GM19324 (cell line): ENCODE measurements around the gene MYO5B.

Experiments used
- ATAC-seq: cut with Tn5 transposase; IDR thresholded peaks from one replicate; pipeline ENCODE4 v1.9.1; 2021; ENCODE audit warnings: mild to moderate bottlenecking, moderate library complexity; ENCODE audit not compliant: unreplicated experiment, low FRiP score

The MYO5B gene

GRCh38 chr18:50155406-50155805 is 39.5 kb downstream of the MYO5B start:
- ATAC-seq: no peak

GRCh38 chr18:50154420-50154819 is 40.5 kb downstream of the MYO5B start:
- no peak for ATAC-seq

GRCh38 chr18:50152900-50153299 is 42.0 kb downstream of the MYO5B start:
- ATAC-seq: no peak

GRCh38 chr18:50151926-50152325 is 43.0 kb downstream of the MYO5B start:
- ATAC-seq: no peak

GRCh38 chr18:50144540-50144939 is 50.4 kb downstream of the MYO5B start:
- no peak for ATAC-seq

- ATAC-seq: no peak
Measured at GRCh38 chr18:50143886-50144285, 51.1 kb downstream of the MYO5B start.

- ATAC-seq: no peak
Measured at GRCh38 chr18:50143294-50143693, 51.7 kb downstream of the MYO5B start.

GRCh38 chr18:50142441-50143120 is 52.4 kb downstream of the MYO5B start:
- ATAC-seq: no peak

GRCh38 chr18:50138181-50139064 is 56.5 kb downstream of the MYO5B start:
- no peak for ATAC-seq

- no peak for ATAC-seq
Measured at GRCh38 chr18:50135903-50136302, 59.0 kb downstream of the MYO5B start.

- no peak for ATAC-seq
Measured at GRCh38 chr18:50133526-50133925, 61.4 kb downstream of the MYO5B start.

GRCh38 chr18:50131591-50131990 is 63.4 kb downstream of the MYO5B start:
- no peak for ATAC-seq

GRCh38 chr18:50128506-50129271 is 66.3 kb downstream of the MYO5B start:
- ATAC-seq: no peak

- ATAC-seq: no peak
Measured at GRCh38 chr18:50127516-50128210, 67.3 kb downstream of the MYO5B start.

GRCh38 chr18:50126471-50126870 is 68.5 kb downstream of the MYO5B start:
- no peak for ATAC-seq

- no peak for ATAC-seq
Measured at GRCh38 chr18:50125456-50125855, 69.5 kb downstream of the MYO5B start.

GRCh38 chr18:50119296-50119695 is 75.7 kb downstream of the MYO5B start:
- no peak for ATAC-seq

GRCh38 chr18:50117863-50118262 is 77.1 kb downstream of the MYO5B start:
- ATAC-seq: no peak

GRCh38 chr18:50115095-50115494 is 79.9 kb downstream of the MYO5B start:
- no peak for ATAC-seq

- no peak for ATAC-seq
Measured at GRCh38 chr18:50114448-50114847, 80.5 kb downstream of the MYO5B start.

GRCh38 chr18:50113726-50114125 is 81.2 kb downstream of the MYO5B start:
- no peak for ATAC-seq
